Stimulated activated CD4-positive, alpha-beta T cell treated with anti-CD3 and anti-CD28 coated beads, Interleukin-4, amount 100 ng/mL, for 4 hours (primary cell): ENCODE data around the gene TGDS.

Experiments
- DNase-seq, 2 experiments: peaks; one replicate each; pipeline ENCODE4 v3.0.0-alpha.2; 2020

TGDS gene

DNA sequence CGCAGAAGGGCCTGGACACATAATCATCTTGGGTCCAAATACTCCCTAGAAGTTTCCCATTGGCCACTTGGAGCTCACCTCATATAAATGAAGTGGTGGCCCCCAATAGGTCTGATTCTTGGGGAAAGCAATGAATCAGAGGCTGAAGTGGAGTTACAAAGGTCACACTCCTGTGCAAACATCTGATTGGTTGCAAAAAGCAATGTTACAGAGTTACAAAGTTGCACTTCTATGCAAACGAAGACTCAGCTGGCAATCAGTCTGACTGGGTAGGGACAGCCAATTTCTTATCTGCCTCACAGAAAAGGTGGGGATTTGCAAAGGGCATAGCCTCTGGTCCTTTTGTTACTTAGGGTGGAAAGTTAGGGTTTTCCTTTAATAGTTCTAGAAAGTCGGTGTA lies 3.9 kb upstream of the TGDS start:
- no peak for DNase-seq

DNA sequence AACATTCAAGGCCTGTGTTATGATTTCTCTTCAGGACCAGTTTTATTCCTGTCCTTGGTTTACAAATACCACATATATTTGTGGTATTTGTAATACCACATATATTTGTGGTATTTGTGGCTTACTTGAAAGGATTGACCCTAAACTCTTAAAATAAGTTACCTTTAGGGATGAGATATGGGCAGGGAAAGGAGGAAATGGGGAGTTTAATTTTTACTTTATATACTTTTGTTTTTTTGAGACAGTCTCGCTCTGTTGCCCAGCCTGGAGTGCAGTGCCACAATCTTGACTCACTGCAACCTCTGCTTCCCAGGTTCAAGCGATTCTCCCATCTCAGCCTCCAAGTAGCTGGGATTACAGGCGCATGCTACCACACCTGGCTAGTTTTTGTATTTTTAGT lies 2.3 kb upstream of the TGDS start:
- DNase-seq = no peak

DNA sequence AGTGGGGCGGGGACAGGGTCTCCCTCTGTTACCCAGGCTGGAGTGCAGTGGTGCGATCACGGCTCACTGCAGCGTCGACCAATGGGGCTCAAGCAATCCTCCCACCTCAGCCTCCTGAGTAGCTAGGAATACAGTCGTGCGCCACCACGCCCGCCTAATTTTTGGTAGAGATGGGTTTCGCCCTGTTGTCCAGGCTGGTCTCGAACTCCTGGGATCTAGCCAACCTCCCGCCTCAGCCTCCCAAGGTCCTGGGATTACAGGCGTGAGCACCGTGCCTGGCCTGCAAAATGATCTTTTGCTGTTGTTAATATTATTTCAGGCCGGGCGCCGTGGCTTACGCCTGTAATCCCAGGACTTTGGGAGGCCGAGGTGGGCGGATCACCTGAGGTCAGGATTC lies 621 bp upstream of the TGDS start:
- no peak for DNase-seq

DNA sequence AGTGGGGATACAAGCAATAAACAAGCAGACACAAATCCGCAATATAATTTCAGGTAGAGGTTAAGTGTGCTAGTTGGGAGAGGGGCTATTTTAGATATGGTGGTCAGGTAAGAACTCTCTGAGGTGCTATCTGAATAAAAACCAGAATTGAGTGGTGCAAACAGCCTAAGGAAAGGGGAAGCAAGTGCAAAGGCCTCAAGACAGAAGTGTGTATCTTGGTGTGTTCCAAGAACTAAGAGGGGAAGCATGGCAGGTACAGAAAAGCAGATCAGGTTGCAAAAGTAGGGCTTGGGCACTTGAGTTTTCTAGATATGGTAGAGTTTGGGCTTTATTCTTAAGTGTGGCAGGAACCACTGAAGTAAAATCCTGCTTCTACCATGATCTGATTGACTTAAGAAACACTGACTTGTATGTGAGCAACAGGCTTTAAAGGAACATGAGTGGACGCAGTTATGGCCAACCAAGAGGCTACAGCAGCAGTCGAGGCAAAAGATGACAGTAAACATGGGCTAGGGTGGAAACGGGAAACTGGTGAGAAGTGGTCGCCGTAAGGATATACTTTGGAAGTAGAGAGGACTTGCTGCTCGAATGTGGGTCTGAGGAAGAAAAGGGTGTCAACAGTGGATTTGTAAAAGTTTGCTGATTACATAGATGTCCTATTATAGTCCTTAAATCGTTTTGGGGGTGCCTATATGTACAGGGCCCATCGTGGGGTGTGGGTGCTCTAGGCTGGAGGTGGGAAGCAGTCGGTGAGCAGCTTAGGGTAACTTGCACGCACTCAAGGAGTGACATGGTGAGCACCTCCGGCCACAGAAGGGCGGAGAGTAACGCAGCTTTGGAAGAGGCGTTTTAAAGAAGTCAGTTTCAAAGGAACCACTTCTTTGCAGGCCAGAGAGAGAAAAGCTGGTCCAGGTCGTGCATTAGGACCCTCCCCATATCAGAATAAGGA lies 677 bp downstream of the TGDS start:
- DNase-seq = peak; percentile 23 to 24

DNA sequence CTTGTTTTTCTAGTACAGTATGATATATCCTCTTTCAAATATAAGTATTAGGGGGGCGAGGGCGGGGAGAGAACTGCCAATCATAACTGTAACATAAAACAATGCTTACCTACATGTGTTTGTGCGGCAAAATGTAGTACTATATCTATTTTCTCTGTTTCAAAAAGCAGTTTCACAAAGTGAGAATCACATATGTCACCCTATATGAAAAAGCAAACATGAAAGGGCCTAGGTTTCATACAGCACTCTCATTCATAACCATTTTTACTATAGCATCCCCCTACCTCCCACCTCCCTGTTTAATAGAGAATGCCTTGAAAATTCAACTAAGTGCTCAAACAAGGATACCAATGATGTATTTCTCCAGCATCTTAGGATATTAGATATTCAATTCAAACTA lies 5.2 kb downstream of the TGDS start:
- no peak for DNase-seq

DNA sequence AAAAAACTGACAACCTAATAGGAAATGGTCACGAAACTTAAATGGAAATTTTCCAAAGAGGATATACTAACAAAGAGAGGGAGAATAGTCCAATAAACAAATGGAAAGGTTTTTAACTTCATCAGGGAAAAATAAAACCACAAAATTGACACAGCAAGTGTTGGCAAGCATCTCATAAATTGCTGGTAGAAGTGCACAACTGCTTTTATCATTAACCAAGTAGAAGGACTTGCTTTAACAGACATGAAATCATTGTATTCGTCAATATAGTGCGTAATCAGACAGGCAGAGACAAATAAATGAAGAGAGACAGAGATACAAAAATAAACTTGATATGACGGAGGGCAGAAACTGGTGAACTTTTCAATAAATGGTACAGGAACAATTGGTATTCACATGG lies 7.4 kb downstream of the TGDS start:
- no peak for DNase-seq

DNA sequence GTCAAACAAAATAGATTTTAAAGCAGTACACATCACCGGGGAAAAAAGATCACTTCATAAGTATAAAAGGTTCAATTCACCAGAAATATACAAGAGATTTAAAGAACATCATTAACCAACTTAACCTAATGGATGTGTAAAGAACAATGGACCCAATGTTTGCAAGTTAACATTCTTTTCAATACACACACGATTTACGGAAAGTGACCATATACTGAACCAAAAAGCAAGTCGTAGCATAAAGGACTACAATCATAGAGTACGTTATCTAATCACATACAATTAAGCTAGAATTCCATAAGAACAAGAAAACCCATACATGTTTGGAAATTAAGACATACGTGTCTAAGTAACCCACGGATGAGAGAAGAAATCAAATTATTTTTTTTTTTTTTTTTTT lies 9.6 kb downstream of the TGDS start:
- no peak for DNase-seq

DNA sequence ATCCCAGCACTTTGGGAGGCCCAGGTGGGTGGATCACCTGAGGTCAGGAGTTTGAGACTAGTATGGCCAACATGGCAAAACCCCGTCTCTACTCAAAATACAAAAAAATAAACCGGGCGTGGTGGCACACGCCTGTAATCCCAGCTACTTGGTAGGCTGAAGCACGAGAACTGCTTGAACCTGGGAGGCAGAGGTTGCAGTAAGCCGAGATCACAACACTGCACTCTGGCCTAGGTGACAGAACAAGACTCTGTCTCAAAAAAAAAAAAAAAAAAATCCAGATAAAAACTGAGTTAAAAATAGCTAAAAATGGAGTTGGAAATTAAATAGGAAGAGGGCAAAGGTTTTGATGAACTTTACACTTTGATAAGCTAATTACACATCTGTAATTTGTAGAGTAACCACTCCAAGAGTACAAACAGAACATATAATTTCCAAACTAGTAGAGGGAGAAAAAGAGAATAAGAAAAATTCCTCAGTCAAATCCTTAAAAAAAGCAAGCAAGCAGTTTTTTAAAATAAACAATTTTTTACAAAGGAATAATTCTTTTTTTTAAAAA lies 10.3 kb downstream of the TGDS start:
- no peak for DNase-seq

DNA sequence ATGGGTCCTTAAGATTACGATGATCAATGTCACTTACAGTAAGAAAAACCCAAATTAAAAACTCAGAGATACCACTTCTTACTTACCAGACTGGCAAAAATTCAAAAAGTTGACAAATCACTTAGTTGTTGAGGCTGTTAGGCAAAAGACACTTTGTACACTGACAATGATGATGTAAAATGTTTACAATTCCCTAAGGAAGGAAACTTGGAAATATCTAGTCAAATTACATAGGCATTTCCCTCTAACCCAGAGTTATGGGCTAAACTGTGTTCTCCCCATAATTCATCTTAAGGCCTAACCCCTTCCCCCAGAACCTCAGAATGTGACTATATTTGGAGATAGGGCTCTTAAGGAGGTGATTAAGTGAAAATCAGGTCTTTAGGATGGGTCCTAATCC lies 12.0 kb downstream of the TGDS start:
- no peak for DNase-seq

DNA sequence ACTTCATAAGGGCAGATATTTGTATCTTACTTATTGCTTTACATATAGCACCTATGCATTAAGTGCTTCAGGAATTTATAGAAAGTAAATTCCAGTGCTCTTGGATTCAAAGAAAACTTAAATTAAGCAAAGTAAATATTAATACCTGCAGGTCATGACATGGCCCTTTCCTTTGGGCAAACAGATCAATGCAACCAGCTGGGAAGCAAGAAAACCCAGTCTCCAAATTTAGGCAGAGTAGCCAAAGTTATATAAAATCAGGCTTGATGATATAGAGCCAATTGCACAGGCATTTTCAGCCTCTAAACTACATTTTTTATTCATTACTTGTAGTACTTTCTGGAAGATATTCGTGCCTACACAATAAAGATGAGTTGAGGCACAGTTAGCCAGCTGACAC lies 16.9 kb downstream of the TGDS start:
- DNase-seq = no peak

DNA sequence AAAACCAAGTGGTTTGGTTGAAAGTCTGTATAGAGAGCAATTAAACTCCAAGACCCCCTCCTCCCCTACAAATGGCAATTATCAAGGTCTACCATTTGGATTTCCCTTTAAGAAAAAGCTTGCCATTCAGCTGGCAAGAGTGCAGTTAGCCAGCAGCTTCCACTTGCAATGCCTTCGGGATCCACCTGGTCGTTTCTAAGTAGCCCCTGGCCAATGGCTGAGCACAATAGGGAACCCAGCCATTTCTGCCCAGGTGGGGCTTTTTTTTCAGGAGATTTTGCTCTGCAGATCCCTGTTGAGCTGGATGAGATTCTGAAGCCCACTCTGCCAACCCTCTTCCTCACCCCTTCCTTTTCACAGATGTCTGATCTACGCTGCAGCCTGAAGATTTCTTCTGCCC lies 26.3 kb downstream of the TGDS start:
- no peak for DNase-seq

DNA sequence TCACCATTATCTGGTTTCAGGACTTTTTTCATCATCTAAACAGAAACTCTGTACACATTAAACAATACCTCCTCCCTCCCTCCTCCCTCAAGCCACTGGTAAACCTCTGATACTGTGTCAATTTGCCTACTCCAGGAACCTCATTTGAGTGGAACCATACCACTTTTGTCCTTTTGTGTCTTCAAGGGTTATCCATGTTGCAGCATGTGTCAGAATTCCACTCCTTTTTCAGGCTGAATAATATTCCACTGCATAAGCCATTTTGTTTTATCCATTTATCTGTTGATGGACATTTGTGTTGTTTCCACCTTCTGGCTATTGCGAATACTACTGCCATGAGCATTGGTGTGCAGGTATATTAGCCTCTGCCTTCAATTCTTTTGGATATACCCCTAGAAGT lies 27.5 kb downstream of the TGDS start:
- DNase-seq = no peak

DNA sequence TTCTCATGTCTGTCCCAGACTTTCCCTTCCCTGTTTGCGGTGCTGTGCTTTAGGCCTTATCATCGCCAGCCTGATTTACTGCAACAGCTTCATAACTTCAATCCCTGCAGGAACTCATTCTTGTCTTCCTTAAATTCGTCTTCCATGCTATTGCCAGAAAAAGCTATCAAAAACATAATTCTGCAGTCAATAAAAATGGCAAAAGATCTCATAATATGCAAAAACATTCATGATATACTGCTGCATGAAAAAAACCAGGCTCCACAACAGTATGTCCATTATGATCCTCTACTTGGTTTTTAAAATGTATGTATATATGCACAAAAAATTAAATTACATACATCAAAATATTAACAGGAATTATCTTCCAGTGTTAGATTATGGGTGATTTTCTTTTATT lies 28.4 kb downstream of the TGDS start:
- no peak for DNase-seq

DNA sequence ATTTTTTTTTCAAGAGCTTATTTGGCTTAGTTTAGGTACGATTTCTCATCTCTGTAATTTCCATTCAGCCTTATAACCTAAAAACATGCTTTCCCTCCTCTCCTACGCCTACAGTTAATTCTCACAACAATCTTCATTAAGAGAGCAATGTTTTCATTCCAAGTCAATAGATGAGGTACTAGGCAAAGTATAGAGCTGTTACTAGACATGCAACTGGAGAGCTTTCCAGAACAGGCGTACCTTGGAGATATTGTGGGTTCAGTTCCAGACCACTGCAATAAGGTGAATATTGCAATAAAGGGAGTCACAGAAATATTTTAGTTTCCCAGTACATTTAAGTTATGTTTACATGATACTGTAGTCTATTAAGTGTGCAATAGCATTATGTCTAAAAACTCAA lies 34.8 kb downstream of the TGDS start:
- DNase-seq = no peak

DNA sequence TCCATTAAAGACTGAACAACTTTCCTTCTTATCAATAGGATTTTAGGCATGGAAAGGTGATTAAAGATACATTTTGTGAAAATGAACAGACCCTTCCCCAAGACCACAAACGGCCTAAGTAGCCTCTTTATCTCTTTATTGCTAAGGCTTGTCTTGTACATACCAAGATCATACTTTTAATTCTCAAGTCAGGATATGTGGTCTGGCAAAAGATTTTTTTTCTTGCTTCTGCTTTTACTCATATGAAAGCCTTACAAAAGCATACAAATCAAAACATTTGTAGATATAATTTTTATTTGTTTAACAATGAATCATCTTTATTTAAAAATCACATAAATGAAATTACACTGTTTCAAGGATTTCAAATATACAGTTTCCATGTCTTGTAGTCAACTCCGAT lies 35.8 kb downstream of the TGDS start:
- DNase-seq = no peak

DNA sequence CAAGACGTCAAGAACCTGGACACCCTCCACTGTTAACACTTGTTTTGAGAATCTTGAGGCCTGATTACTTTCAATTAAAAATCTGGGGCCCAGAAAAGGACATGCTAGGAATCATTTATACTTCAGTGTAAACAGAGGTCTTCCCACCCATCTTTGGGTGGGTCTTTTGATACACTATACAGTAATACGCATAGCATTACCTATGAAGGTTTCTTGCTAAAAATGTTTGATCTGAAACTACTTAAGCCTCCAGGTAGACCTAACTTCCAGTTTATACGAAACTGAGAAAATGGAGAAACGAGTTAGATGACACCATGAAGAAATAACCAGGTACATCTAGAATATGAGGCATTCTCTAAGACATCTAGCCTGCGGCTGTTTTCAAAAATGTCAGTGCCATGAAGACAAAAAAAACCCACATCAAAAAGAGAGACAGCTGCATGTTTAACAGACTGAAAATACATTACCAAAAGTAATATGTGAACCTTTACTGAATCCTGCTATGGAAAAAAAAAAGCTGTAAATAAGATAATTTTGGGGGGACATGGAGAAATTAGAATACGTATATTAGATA lies 36.6 kb downstream of the TGDS start:
- no peak for DNase-seq

DNA sequence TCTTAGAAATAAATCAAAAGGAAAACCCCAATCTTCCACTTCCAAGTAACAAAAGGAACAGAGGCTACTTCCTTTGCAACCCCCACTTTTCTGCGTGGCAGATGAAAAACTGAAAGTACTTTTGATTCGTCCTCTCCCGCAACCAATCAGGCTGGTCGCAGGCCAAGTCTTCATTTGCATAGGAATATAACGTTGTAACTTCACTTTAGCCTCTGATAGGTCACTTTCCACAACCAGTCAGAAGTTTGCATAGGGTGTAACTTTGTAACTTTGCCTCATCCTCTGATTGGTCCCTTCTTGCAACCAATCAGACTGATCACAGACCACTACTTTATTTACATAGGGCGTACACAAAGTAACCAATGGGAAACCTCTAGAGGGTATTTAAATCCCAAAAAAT lies 37.2 kb downstream of the TGDS start:
- peak in 1 of 2 experiments; percentile 19 for DNase-seq

DNA sequence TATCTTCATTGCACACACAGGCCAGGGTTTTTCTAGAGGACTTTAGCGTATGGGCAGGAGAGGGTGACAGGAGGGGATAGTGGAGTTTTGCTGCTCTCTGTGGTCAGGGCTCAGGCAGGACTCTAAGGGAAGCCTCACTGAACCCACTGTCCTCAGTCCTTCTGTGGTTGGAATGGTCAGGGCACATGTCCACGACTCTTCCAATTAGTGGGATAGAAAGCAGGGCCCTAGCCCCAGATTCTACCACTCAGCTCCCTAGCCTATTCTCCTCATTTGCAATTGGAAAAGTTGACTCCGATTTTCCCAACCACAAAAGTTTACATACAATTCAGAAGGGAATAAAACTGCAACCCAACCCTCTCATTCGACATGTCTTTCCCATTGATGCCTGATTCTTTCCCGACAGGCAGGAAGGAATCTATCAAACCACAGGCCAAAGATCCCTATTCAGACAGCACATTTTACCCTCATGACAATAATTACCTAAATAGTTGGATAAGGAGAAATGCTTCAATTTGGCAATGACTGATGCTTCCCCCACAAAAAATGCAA lies 38.2 kb downstream of the TGDS start:
- DNase-seq = no peak

DNA sequence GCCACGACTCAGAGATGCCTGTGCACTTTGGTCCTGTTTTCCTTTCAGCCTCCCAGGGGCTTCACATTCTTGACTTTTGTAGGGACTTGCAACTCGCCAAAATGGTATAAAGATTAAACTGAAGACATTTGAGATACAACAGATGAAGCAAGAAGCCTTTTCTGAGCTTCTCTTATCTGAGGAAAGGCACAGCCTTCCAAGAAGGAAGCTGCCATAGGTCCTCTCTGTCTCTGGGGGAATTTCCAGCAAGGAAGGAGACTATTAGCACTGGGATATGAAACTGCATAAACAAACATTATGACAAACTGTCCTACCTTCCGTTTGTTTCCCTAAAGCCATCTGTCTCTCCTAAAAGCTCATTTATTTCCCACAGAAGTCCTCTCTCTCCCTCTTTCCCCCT lies 39.3 kb downstream of the TGDS start:
- DNase-seq = no peak

DNA sequence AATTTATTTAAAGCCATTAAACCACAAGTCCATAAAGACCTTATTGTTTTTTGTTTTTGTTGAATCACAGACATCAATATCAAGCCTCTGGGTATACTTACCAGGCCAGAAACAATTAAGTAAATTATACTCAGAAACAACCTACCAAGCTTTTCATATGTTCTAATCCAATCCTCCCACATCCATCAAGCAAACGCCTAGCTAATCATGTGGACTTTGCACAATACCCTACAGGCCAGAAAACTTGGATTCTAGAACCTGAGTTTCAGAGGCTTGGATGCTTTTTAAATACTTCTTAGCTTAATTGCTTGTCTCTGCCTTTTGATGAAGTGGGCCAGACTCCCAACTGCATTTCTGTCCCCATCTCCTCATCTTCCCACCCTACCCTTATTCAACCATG lies 39.9 kb downstream of the TGDS start:
- no peak for DNase-seq

DNA sequence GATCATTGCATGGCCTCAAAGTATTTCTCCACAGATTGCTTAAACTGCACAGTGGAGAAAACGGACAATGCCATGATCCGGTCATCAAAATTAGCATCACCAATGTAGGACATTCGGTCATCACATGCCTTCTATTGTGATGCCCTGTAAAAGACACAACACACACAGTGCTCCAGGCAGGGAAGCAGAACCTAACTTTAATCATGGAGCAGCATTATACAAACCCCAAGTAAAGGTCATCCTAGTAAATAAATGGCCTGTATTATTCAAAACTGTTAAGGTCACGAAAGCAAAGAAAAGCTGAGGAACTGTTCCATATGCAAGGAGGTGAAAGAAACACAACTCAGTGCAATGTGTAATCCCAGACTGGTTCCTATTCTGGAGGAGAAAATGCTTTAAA lies 42.2 kb downstream of the TGDS start:
- DNase-seq = no peak

DNA sequence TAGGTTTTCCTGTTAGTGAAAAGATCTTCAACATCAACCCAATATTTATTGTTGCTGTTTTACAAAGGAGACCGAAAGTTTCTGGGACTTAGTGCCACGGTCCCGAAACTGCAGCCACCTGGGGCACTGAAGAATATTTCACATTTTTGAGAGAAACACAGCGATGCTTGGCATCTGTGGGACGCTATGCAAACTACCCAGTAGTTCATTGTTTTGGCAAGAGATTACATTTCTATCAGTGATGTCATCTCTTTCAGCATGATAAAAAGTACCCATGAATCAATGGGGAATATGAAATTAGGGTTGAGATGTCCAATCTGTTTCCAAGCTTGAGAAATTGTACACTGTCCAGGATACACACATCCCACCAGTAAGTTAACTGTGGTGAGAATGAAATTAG lies 43.9 kb downstream of the TGDS start:
- no peak for DNase-seq

DNA sequence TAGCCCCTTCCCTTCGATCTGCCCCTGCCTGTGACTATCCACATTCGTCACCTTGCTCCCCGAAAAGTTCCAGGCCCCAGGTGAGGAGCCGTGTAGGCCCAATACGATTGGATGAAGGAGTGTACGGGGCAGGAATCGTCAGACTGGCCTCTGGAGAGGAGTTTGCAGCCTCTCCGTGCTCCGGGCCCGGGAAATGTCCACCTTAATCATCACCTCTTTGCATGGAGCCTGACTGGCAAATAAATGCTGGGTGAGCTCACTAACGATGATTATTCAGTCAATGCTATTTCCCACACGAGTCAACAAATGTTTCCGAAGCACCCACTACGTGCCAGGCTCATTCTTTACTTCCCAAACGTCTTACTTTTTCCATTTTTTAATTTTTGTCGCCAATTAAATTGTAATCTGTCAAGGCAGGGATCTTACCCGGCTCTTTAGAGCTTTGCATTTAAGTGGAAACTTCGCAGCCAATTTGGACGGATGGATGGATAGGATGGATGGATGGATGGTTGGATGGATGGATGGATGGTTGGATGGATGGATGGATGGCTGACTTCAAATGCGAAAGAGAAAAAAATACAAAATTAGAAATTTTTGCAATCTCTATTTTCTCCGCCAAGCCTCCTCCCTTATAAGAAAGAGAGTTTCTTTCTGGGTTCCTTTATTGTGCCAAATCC lies 45.8 kb downstream of the TGDS start:
- DNase-seq = no peak
